Measurements from ENCODE around the gene PRSS16. TPM values are rescaled to one million over a fixed set of nuclear protein-coding genes. Genes with fewer than 3 reads are reported as not detected.
"Not testable (repeated sequence)": the region's sequence is repeated elsewhere in the genome, so short reads cannot be mapped to it uniquely, and the experiment has no call there.

PRSS16 gene
- total RNA-seq, 1 experiment from 2014 or later, result 16.4 TPM

- H3K4me1 ChIP-seq, result no peaks in the 10 kb centered on the region
- no peak for TF ChIP-seq CTCF (IDR thresholded peaks at IDR 0.05; ENCODE audit: insufficient read depth in 1 of 2, low read depth in 1 of 2, low read length in 1 of 2, severe bottlenecking in 1 of 2, unreplicated experiment in 1 of 2)
- H3K36me3 ChIP-seq (ENCODE audit: control insufficient read depth, insufficient read depth, low read length), result no peaks in the 10 kb centered on the region
- no peaks in the 10 kb centered on the region for H3K27me3 Mint-ChIP-seq (ENCODE audit: insufficient read depth, unreplicated experiment)
- CTCF ChIA-PET, result no interaction called here
- no peaks in the 10 kb centered on the region for H3K36me3 Mint-ChIP-seq (ENCODE audit: insufficient read depth, unreplicated experiment)
- no peaks in the 10 kb centered on the region for H3K4me1 Mint-ChIP-seq (ENCODE audit: low read depth, unreplicated experiment)
- no peak overlapping the region for H3K27ac Mint-ChIP-seq (ENCODE audit: unreplicated experiment)
- no peak overlapping the region for H3K4me3 Mint-ChIP-seq (ENCODE audit: unreplicated experiment)
- intact Hi-C loops (cut with micrococcal nuclease; ENCODE audit: unreplicated experiment), result no loop called here
- no peak for DNase-seq
- POLR2A ChIA-PET, result no interaction called here
- no peaks in the 10 kb centered on the region for H3K9me3 Mint-ChIP-seq (ENCODE audit: unreplicated experiment)
- H3K9me3 ChIP-seq, result no peaks in the 10 kb centered on the region
- no peaks in the 10 kb centered on the region for H3K27me3 ChIP-seq (replicated peaks; ENCODE audit: control insufficient read depth, insufficient read depth, low read length)
- no TSS peak for BruUV-seq (replicated peaks)
- no peak overlapping the region for H3K4me3 ChIP-seq (ENCODE audit: low read depth, low read length)
Measured at GRCh38 chr6:27209659-27210269, 37.7 kb upstream of the PRSS16 start.

GRCh38 chr6:27213091-27213517 is 34.4 kb upstream of the PRSS16 start:
- CTCF ChIA-PET; H3K27me3 ChIP-seq (replicated peaks; ENCODE audit: control insufficient read depth, insufficient read depth, low read length); H3K27ac Mint-ChIP-seq (ENCODE audit: unreplicated experiment); DNase-seq; H3K27me3 Mint-ChIP-seq (ENCODE audit: insufficient read depth, unreplicated experiment); BruUV-seq (replicated peaks); H3K4me3 ChIP-seq (ENCODE audit: low read depth, low read length); H3K36me3 ChIP-seq (ENCODE audit: control insufficient read depth, insufficient read depth, low read length); POLR2A ChIA-PET; H3K4me1 Mint-ChIP-seq (ENCODE audit: low read depth, unreplicated experiment); H3K36me3 Mint-ChIP-seq (ENCODE audit: insufficient read depth, unreplicated experiment); H3K9me3 Mint-ChIP-seq (ENCODE audit: unreplicated experiment); H3K4me3 Mint-ChIP-seq (ENCODE audit: unreplicated experiment); intact Hi-C loops (cut with micrococcal nuclease; ENCODE audit: unreplicated experiment); H3K4me1 ChIP-seq; H3K9me3 ChIP-seq: not testable (repeated sequence)

- H3K36me3 ChIP-seq (ENCODE audit: control insufficient read depth, insufficient read depth, low read length), result no peaks in the 10 kb centered on the region
Measured at GRCh38 chr6:27213544-27214125, 33.9 kb upstream of the PRSS16 start.

More at GRCh38 chr6:27213544-27214125, 33.9 kb upstream of the PRSS16 start:
- no peaks in the 10 kb centered on the region for H3K9me3 ChIP-seq
- no peak overlapping the region for H3K4me3 ChIP-seq (ENCODE audit: low read depth, low read length)
- BruUV-seq (replicated peaks), result no TSS peak
- H3K4me1 ChIP-seq, result no peaks in the 10 kb centered on the region
- Mint-ChIP-seq H3K4me1 (ENCODE audit: low read depth, unreplicated experiment) (no peaks in the 10 kb centered on the region), H3K36me3 (ENCODE audit: insufficient read depth, unreplicated experiment) (no peaks in the 10 kb centered on the region), H3K4me3 (ENCODE audit: unreplicated experiment) (no peak overlapping the region), H3K27ac (ENCODE audit: unreplicated experiment) (no peak overlapping the region), H3K27me3 (ENCODE audit: insufficient read depth, unreplicated experiment) (no peaks in the 10 kb centered on the region), H3K9me3 (ENCODE audit: unreplicated experiment) (no peaks in the 10 kb centered on the region)
- DNase-seq, result no peak
- intact Hi-C loops (cut with micrococcal nuclease; ENCODE audit: unreplicated experiment), result no loop called here
- no peaks in the 10 kb centered on the region for H3K27me3 ChIP-seq (replicated peaks; ENCODE audit: control insufficient read depth, insufficient read depth, low read length)
- TF ChIP-seq CTCF (IDR thresholded peaks at IDR 0.05; ENCODE audit: insufficient read depth in 1 of 2, low read depth in 1 of 2, low read length in 1 of 2, severe bottlenecking in 1 of 2, unreplicated experiment in 1 of 2), result no peak
- ChIA-PET POLR2A (no interaction called here), CTCF (no interaction called here)

Data from Caco-2 (cell line).